WTC11 (cell line): ENCODE measurements around the gene NEAT1. TPM values are rescaled to one million over a fixed set of nuclear protein-coding genes. Genes with fewer than 3 reads are reported as not detected.

ENCODE experiments used
- ATAC-seq: fragments of 200-7000 bp; cut with Tn5 transposase; 2 replicates; pipeline ENCODE4 v1.10.0; 2021; ENCODE audit warnings: mild to moderate bottlenecking, moderate library complexity
- CTCF ChIA-PET: fragments of 300-600 bp; sonication (Branson Sonifier 250); formaldehyde crosslinking; loops from one replicate; lab custom pipeline; 2021; ENCODE audit warnings: antibody characterized with exemption; lab: Charles Lee
- POLR2A ChIA-PET: fragments of 350-600 bp; sonication (Branson Sonifier 250); formaldehyde crosslinking; loops from one replicate; lab custom pipeline; 2021; ENCODE audit warnings: antibody characterized with exemption; lab: Charles Lee
- DNase-seq: peaks from one replicate; pipeline ENCODE4 v3.0.0; 2021; ENCODE audit warnings: low spot score
- H3K27ac Mint-ChIP-seq: 2 replicates; pipeline ENCODE4 v1.8.0; 2021; ENCODE audit warnings: mixed read lengths
- H3K27me3 Mint-ChIP-seq: 2 replicates; pipeline ENCODE4 v1.8.0; 2021; ENCODE audit warnings: low read depth, mild to moderate bottlenecking, moderate library complexity, mixed read lengths
- H3K36me3 Mint-ChIP-seq: 2 replicates; pipeline ENCODE4 v1.8.0; 2021; ENCODE audit warnings: mixed read lengths
- H3K4me1 Mint-ChIP-seq: 2 replicates; pipeline ENCODE4 v1.8.0; 2022; ENCODE audit warnings: mixed read lengths
- H3K4me3 Mint-ChIP-seq: 2 replicates; pipeline ENCODE4 v1.8.0; 2021; ENCODE audit warnings: mild to moderate bottlenecking, moderate library complexity, mixed read lengths
- H3K9me3 Mint-ChIP-seq: 2 replicates; pipeline ENCODE4 v1.8.0; 2021; ENCODE audit warnings: mixed read lengths
- EMX1 ChIP-seq: fragments of 250-450 bp; sonication (Bioruptor Pico); IDR thresholded peaks from 2 replicates; pipeline ENCODE4 v1.8.0; 2021; ENCODE audit warnings: mild to moderate bottlenecking
- ESRRA ChIP-seq: sonication (generic); formaldehyde crosslinking; IDR thresholded peaks from 2 replicates; pipeline ENCODE4 v1.8.1; 2022; ENCODE audit warnings: mild to moderate bottlenecking, missing genetic modification reagents, borderline replicate concordance
- ETV6 ChIP-seq: sonication (generic); formaldehyde crosslinking; IDR thresholded peaks from 2 replicates; pipeline ENCODE4 v1.8.1; 2022; ENCODE audit warnings: mild to moderate bottlenecking, missing genetic modification reagents
- FOXJ3 ChIP-seq: sonication (generic); formaldehyde crosslinking; IDR thresholded peaks from 2 replicates; pipeline ENCODE4 v1.9.0; 2021; ENCODE audit warnings: missing genetic modification reagents, mild to moderate bottlenecking, borderline replicate concordance
- JUN ChIP-seq: sonication (generic); formaldehyde crosslinking; IDR thresholded peaks from 2 replicates; pipeline ENCODE4 v1.8.0; 2023; ENCODE audit warnings: mild to moderate bottlenecking, missing genetic modification reagents
- KAT7 ChIP-seq: sonication (generic); formaldehyde crosslinking; IDR thresholded peaks from 2 replicates; pipeline ENCODE4 v1.8.1; 2023; ENCODE audit warnings: missing genetic modification reagents, mild to moderate bottlenecking, borderline replicate concordance
- NFATC4 ChIP-seq: fragments of 250-450 bp; sonication (Bioruptor Pico); IDR thresholded peaks from 2 replicates; pipeline ENCODE4 v1.9.0; 2021; ENCODE audit warnings: mild to moderate bottlenecking
- SMAD4 ChIP-seq: sonication (generic); formaldehyde crosslinking; IDR thresholded peaks from 2 replicates; pipeline ENCODE4 v1.8.0; 2022; ENCODE audit warnings: mild to moderate bottlenecking, missing genetic modification reagents
- SP1 ChIP-seq: sonication (generic); formaldehyde crosslinking; conservative IDR thresholded peaks from 2 replicates; pipeline ENCODE4 v1.8.1; 2022; ENCODE audit warnings: missing genetic modification reagents
- ZNF317 ChIP-seq: sonication (generic); formaldehyde crosslinking; IDR thresholded peaks from 2 replicates; pipeline ENCODE4 v1.8.1; 2023; ENCODE audit warnings: low read depth, mild to moderate bottlenecking, moderate library complexity, missing genetic modification reagents, borderline replicate concordance
- total RNA-seq: library from RNA; stranded (reverse); gene quantifications from 3 replicates; pipeline ENCODE4 v1.2.3, GENCODE V29; 2021
- TF ChIP-seq, protein P1 (sequence below): sonication (generic); formaldehyde crosslinking; IDR thresholded peaks from 2 replicates; pipeline ENCODE4 v1.8.0; 2023; ENCODE audit warnings: missing genetic modification reagents, mild to moderate bottlenecking, borderline replicate concordance
- TF ChIP-seq, protein P2 (sequence below): sonication (generic); formaldehyde crosslinking; IDR thresholded peaks from 2 replicates; pipeline ENCODE4 v1.8.0; 2023; ENCODE audit warnings: missing genetic modification reagents
- TF ChIP-seq, protein P3 (sequence below): fragments of 250-450 bp; sonication (Bioruptor Pico); conservative IDR thresholded peaks from 2 replicates; pipeline ENCODE4 v1.9.0; 2021; ENCODE audit warnings: mild to moderate bottlenecking
- TF ChIP-seq, protein P4 (sequence below): sonication (generic); formaldehyde crosslinking; IDR thresholded peaks from 2 replicates; pipeline ENCODE4 v1.8.1; 2023; ENCODE audit warnings: mild to moderate bottlenecking, missing genetic modification reagents
- TF ChIP-seq, protein P5 (sequence below): fragments of 250-450 bp; sonication (Bioruptor Pico); IDR thresholded peaks from 2 replicates; pipeline ENCODE4 v1.9.0; 2021; ENCODE audit warnings: mild to moderate bottlenecking
- TF ChIP-seq, protein P6 (sequence below): fragments of 250-450 bp; sonication (Bioruptor Pico); IDR thresholded peaks from 2 replicates; pipeline ENCODE4 v2.1.2; 2022; ENCODE audit warnings: mild to moderate bottlenecking, moderate library complexity
- TF ChIP-seq, protein P7 (sequence below): sonication (generic); formaldehyde crosslinking; conservative IDR thresholded peaks from 2 replicates; pipeline ENCODE4 v1.8.1; 2022; ENCODE audit warnings: mild to moderate bottlenecking, missing genetic modification reagents
- TF ChIP-seq, protein P8 (sequence below): sonication (generic); formaldehyde crosslinking; IDR thresholded peaks from 2 replicates; pipeline ENCODE4 v1.8.1; 2022; ENCODE audit warnings: missing genetic modification reagents, borderline replicate concordance

Gene NEAT1
- total RNA-seq, 1 experiment from 2014 or later: 38.1 TPM

DNA sequence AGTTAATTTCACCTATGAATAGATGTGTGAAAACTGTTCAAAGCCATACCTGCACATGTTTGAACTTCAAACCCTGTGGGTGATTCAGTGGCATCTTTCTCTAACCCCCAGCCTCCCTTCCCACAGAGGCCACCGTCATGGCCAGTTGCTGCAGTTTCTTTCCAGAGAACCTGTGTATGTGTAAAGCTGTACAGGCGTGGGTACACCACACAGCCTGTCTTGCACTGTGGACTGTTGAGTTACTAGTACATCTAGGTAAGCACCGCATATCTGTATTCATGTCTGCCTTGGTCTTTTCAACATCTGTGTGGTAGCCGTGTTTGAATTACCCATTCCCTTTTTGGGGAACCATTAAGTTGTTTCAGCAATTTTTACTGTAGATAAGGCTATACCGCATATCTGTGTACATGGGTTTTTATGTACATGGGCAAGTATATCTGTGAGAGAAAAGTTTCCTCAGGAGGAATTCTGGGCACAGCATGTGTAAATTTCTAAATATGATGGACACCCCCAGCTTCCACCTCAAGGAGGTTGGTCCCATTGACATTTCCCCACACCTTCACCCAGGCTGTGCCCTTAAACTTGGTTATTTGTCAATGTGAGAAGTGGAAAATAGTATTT is 13.9 kb downstream of the NEAT1 start (continued):
- TF ChIP-seq, protein P1, sequence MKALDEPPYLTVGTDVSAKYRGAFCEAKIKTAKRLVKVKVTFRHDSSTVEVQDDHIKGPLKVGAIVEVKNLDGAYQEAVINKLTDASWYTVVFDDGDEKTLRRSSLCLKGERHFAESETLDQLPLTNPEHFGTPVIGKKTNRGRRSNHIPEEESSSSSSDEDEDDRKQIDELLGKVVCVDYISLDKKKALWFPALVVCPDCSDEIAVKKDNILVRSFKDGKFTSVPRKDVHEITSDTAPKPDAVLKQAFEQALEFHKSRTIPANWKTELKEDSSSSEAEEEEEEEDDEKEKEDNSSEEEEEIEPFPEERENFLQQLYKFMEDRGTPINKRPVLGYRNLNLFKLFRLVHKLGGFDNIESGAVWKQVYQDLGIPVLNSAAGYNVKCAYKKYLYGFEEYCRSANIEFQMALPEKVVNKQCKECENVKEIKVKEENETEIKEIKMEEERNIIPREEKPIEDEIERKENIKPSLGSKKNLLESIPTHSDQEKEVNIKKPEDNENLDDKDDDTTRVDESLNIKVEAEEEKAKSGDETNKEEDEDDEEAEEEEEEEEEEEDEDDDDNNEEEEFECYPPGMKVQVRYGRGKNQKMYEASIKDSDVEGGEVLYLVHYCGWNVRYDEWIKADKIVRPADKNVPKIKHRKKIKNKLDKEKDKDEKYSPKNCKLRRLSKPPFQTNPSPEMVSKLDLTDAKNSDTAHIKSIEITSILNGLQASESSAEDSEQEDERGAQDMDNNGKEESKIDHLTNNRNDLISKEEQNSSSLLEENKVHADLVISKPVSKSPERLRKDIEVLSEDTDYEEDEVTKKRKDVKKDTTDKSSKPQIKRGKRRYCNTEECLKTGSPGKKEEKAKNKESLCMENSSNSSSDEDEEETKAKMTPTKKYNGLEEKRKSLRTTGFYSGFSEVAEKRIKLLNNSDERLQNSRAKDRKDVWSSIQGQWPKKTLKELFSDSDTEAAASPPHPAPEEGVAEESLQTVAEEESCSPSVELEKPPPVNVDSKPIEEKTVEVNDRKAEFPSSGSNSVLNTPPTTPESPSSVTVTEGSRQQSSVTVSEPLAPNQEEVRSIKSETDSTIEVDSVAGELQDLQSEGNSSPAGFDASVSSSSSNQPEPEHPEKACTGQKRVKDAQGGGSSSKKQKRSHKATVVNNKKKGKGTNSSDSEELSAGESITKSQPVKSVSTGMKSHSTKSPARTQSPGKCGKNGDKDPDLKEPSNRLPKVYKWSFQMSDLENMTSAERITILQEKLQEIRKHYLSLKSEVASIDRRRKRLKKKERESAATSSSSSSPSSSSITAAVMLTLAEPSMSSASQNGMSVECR: no peak
- no peak for TF ChIP-seq SMAD4 (CRISPR knock-in tag)
- TF ChIP-seq, protein P2, sequence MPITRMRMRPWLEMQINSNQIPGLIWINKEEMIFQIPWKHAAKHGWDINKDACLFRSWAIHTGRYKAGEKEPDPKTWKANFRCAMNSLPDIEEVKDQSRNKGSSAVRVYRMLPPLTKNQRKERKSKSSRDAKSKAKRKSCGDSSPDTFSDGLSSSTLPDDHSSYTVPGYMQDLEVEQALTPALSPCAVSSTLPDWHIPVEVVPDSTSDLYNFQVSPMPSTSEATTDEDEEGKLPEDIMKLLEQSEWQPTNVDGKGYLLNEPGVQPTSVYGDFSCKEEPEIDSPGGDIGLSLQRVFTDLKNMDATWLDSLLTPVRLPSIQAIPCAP: no peak
- TF ChIP-seq, all 79 proteins: peak for 0

DNA sequence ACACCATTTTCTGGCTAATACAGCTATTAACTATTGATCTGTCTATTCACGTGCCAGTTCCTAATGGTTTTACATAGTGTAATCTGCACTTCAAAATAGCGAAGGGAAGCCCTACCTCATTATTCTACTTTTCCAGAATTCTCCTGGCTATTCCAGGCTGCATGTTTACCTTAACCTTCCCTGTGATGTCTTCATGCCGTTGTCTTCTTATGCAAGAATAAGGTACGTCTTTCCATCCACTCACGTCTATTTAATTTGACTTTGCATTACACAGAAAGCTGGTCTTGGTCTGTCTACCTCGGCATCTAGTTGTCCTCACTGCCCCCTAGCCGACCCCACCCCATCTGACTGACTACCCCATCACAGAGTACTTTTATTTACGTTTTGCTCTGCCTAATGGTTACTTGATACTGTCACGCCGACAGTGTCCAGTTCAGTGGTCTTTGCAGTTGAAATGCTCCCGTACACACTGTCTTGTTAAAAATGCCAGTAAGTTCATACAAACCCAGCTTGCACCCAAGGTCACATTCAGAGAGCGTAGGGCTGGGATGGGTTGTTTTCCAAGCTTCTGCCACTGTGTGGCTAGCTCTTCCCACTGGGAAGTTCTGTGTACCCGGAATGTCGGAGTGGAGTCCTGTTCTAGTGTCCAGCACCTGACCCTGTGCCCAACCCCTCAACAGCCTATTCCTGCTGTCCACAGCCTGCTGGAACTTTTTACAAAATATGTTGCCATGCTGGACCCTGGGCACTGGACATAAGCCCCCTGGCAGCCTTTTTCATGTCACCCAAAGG is 15.0 kb downstream of the NEAT1 start:
- DNase-seq: no peak
- Mint-ChIP-seq H3K4me3 (no peak overlapping the region), H3K27me3 (no peaks in the 10 kb centered on the region), H3K9me3 (no peaks in the 10 kb centered on the region), H3K27ac (no peak overlapping the region), H3K4me1 (peaks cover 8% of the 10 kb centered on the region), H3K36me3 (no peaks in the 10 kb centered on the region)
- ATAC-seq: no peak
- ChIA-PET CTCF (interaction anchor here (0.7 to 1.5 kb wide), 4 partner anchors 9 to 82 kb away, joined by 3 to 5 read pairs (median 4); no protein-coding TSS in a partner anchor), POLR2A (interaction anchor here (0.6 kb wide), 1 partner anchor 104 kb away, joined by 8 read pairs; the partner anchor contains the start of gene DPF2)
- TF ChIP-seq JUN (CRISPR knock-in tag): no peak
- no peak for TF ChIP-seq ESRRA (CRISPR knock-in tag)
- TF ChIP-seq SP1 (CRISPR knock-in tag): no peak
- TF ChIP-seq NFATC4 (CRISPR knock-in tag): no peak
- no peak for TF ChIP-seq ETV6 (CRISPR knock-in tag)
- TF ChIP-seq, protein P3, sequence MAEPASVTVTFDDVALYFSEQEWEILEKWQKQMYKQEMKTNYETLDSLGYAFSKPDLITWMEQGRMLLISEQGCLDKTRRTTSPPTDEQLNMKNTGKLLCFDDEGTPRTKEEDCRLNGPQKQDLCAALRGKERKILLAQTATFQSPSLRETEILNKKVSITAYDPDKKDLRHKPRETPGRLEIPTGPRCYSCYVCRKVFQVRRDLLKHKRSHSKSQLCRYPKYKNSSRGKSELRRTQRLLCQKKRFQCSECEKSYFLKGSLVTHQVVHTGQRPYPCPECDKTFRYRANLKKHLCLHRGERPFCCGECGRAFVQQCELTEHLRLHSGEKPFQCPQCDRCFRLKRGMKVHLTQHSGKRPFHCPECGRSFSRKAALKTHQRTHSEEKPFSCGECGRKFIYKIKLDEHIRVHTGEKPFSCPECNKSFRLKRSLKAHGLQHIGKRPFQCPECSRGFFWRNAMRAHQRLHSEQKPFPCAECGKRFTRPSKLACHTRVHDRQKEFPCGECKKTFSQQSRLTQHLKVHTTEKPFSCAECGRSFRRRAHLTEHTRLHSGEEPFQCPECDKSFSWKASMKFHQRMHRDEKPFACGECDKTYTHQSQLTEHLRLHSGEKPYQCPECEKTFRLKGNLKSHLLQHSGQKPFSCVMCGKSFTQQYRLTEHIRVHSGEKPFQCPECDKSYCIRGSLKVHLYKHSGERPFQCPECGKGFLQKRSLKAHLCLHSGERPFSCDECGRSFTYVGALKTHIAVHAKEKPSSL (CRISPR knock-in tag): no peak
- no peak for TF ChIP-seq ZNF317 (CRISPR knock-in tag)
- TF ChIP-seq, protein P4, sequence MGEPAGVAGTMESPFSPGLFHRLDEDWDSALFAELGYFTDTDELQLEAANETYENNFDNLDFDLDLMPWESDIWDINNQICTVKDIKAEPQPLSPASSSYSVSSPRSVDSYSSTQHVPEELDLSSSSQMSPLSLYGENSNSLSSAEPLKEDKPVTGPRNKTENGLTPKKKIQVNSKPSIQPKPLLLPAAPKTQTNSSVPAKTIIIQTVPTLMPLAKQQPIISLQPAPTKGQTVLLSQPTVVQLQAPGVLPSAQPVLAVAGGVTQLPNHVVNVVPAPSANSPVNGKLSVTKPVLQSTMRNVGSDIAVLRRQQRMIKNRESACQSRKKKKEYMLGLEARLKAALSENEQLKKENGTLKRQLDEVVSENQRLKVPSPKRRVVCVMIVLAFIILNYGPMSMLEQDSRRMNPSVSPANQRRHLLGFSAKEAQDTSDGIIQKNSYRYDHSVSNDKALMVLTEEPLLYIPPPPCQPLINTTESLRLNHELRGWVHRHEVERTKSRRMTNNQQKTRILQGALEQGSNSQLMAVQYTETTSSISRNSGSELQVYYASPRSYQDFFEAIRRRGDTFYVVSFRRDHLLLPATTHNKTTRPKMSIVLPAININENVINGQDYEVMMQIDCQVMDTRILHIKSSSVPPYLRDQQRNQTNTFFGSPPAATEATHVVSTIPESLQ (CRISPR knock-in tag): no peak
- no peak for TF ChIP-seq FOXJ3 (CRISPR knock-in tag)
- TF ChIP-seq, protein P5, sequence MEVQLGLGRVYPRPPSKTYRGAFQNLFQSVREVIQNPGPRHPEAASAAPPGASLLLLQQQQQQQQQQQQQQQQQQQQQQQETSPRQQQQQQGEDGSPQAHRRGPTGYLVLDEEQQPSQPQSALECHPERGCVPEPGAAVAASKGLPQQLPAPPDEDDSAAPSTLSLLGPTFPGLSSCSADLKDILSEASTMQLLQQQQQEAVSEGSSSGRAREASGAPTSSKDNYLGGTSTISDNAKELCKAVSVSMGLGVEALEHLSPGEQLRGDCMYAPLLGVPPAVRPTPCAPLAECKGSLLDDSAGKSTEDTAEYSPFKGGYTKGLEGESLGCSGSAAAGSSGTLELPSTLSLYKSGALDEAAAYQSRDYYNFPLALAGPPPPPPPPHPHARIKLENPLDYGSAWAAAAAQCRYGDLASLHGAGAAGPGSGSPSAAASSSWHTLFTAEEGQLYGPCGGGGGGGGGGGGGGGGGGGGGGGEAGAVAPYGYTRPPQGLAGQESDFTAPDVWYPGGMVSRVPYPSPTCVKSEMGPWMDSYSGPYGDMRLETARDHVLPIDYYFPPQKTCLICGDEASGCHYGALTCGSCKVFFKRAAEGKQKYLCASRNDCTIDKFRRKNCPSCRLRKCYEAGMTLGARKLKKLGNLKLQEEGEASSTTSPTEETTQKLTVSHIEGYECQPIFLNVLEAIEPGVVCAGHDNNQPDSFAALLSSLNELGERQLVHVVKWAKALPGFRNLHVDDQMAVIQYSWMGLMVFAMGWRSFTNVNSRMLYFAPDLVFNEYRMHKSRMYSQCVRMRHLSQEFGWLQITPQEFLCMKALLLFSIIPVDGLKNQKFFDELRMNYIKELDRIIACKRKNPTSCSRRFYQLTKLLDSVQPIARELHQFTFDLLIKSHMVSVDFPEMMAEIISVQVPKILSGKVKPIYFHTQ: no peak
- TF ChIP-seq, protein P6, sequence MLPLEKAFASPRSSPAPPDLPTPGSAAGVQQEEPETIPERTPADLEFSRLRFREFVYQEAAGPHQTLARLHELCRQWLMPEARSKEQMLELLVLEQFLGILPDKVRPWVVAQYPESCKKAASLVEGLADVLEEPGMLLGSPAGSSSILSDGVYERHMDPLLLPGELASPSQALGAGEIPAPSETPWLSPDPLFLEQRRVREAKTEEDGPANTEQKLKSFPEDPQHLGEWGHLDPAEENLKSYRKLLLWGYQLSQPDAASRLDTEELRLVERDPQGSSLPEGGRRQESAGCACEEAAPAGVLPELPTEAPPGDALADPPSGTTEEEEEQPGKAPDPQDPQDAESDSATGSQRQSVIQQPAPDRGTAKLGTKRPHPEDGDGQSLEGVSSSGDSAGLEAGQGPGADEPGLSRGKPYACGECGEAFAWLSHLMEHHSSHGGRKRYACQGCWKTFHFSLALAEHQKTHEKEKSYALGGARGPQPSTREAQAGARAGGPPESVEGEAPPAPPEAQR (CRISPR knock-in tag): no peak
- TF ChIP-seq, protein P7, sequence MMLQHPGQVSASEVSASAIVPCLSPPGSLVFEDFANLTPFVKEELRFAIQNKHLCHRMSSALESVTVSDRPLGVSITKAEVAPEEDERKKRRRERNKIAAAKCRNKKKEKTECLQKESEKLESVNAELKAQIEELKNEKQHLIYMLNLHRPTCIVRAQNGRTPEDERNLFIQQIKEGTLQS (CRISPR knock-in tag): no peak
- no peak for TF ChIP-seq KAT7 (CRISPR knock-in tag)
- TF ChIP-seq, protein P8, sequence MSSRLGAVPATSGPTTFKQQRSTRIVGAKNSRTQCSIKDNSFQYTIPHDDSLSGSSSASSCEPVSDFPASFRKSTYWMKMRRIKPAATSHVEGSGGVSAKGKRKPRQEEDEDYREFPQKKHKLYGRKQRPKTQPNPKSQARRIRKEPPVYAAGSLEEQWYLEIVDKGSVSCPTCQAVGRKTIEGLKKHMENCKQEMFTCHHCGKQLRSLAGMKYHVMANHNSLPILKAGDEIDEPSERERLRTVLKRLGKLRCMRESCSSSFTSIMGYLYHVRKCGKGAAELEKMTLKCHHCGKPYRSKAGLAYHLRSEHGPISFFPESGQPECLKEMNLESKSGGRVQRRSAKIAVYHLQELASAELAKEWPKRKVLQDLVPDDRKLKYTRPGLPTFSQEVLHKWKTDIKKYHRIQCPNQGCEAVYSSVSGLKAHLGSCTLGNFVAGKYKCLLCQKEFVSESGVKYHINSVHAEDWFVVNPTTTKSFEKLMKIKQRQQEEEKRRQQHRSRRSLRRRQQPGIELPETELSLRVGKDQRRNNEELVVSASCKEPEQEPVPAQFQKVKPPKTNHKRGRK (CRISPR knock-in tag): no peak
- TF ChIP-seq EMX1 (CRISPR knock-in tag): no peak
